PFSK-1 (cell line): ENCODE measurements around the gene RAB4A.

Experiments
- FOXP2 ChIP-seq: optimal IDR thresholded peaks from 2 replicates; pipeline ENCODE3; 2011; ENCODE audit warnings: borderline replicate concordance, control low read depth, inconsistent platforms; ENCODE audit not compliant: insufficient read depth; ENCODE audit errors: extremely low read length, extremely low read depth
- POLR2AphosphoS5 ChIP-seq: IDR thresholded peaks from 2 replicates; pipeline ENCODE4 v1.6.1; 2012; ENCODE audit warnings: low read depth, mild to moderate bottlenecking, control low read depth, low read length, moderate library complexity
- REST ChIP-seq, 2 experiments: IDR thresholded peaks; 2 replicates each; pipeline versions ENCODE4 v1.6.1 to v1.8.0; 2011 to 2012; ENCODE audit warnings: low read depth in 2 of 2, low read length in 2 of 2, control low read depth in 1 of 2, inconsistent platforms in 1 of 2, mild to moderate bottlenecking in 1 of 2, moderate library complexity in 1 of 2; ENCODE audit not compliant: insufficient read depth in 1 of 2
- SIN3A ChIP-seq: IDR thresholded peaks from 2 replicates; pipeline ENCODE4 v1.6.1; 2012; ENCODE audit warnings: mild to moderate bottlenecking, low read length, moderate library complexity, borderline replicate concordance; ENCODE audit not compliant: insufficient read depth
- TAF1 ChIP-seq: IDR thresholded peaks from 2 replicates; pipeline ENCODE4 v1.6.1; 2012; ENCODE audit warnings: low read length, control low read depth, borderline replicate concordance; ENCODE audit not compliant: insufficient read depth

RAB4A gene

GRCh38 chr1:229285440-229285839, 14.5 kb downstream of the RAB4A start:
- TF ChIP-seq POLR2AphosphoS5 (no peak), SIN3A (no peak), REST (IDR thresholded peaks at IDR 0.05; ENCODE audit: insufficient read depth in 1 of 2, low read depth in 2 of 2, low read length in 2 of 2) (no peak), FOXP2 (no peak)

DNA sequence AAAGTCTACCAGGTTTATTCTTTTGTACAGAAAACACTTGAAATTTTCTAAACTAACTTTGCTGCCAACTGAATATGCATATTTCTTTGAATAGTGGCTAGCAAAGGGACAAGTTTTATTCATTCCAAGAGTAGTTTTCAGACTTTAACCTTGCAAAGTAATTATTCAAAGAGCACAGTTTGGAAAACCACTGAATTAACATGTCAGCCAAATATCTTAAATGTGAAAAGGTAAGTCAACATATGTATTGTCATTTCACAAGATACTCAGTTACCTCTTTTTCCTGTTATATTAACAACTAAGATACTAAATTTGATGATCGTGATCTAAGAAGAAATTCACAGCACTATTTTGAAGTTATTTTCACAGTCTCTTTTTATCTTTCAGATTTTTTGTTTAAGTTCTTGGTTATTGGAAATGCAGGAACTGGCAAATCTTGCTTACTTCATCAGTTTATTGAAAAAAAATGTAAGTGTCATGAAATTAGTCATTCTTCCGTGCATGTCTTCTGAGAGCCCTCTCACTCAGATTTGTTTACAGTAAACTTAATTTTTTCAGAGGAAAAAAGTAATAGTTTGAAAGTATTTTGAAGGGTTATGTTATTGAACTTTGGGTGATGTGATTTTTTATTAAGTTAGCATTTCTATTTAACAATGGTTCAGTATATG, 15.3 kb downstream of the RAB4A start:
- TF ChIP-seq TAF1 (no peak), REST (IDR thresholded peaks at IDR 0.05; ENCODE audit: insufficient read depth in 1 of 2, low read depth in 2 of 2, low read length in 2 of 2) (no peak), POLR2AphosphoS5 (no peak), FOXP2 (no peak), SIN3A (no peak)

DNA sequence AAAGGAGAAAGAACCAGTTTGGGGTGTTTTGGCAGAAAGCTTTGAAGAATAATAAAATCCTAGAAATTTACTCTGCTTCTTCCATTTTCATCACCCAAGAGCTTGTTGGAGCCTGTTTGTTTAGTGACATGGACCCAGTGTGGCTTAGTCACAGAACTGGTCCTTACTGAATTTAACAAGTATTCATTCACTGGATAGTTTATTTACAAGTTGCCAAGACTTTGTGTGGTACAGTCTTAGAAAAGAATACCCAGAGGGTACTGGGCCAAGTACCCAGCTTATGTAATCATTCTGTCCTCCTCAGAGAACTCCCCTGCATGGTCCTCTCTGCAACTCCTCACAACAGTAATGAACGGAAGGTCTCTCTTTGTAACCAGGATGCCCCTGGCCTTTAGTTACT, 16.4 kb downstream of the RAB4A start:
- TF ChIP-seq POLR2AphosphoS5 (no peak), SIN3A (no peak), REST (IDR thresholded peaks at IDR 0.05; ENCODE audit: insufficient read depth in 1 of 2, low read depth in 2 of 2, low read length in 2 of 2) (no peak)

- TF ChIP-seq POLR2AphosphoS5 (no peak), REST (IDR thresholded peaks at IDR 0.05; ENCODE audit: insufficient read depth in 1 of 2, low read depth in 2 of 2, low read length in 2 of 2) (no peak), SIN3A (no peak), TAF1 (no peak), FOXP2 (no peak)
Measured at GRCh38 chr1:229288516-229288915, 17.6 kb downstream of the RAB4A start.
